Prostate gland (tissue), 2 donors: ENCODE measurements around the gene GGPS1. TPM values are rescaled to one million over a fixed set of nuclear protein-coding genes. Genes with fewer than 3 reads are reported as not detected.
"Not testable (repeated sequence)": the region's sequence is repeated elsewhere in the genome, so short reads cannot be mapped to it uniquely, and the experiment has no call there.

ENCODE experiments used
- DNase-seq: peaks from one replicate; pipeline ENCODE4 v3.0.0-alpha.2; 2019; ENCODE audit warnings: low spot score
- H3K27ac ChIP-seq, 2 donors: fragments of 200-600 bp; sonication (generic); 2 replicates each; pipeline ENCODE4 v1.5.1; 2017 to 2019
- H3K27me3 ChIP-seq: fragments of 200-600 bp; sonication (generic); replicated peaks from 2 replicates; pipeline ENCODE4 v1.5.1; 2019; ENCODE audit not compliant: insufficient read depth
- H3K36me3 ChIP-seq, 2 donors: fragments of 200-600 bp; sonication (generic); 1 replicate in 1 of 2; 2 replicates in 1 of 2; pipeline versions ENCODE4 v1.5.1 to v1.8.1; 2017 to 2019
- H3K4me1 ChIP-seq: fragments of 200-600 bp; sonication (generic); replicated peaks from 2 replicates; pipeline ENCODE4 v1.5.1; 2019
- H3K4me3 ChIP-seq, 2 donors: fragments of 200-600 bp; sonication (generic); 2 replicates each; pipeline ENCODE4 v1.5.1; 2017 to 2019
- H3K9me3 ChIP-seq: fragments of 200-600 bp; sonication (generic); 2 replicates; pipeline ENCODE4 v1.5.1; 2017
- CTCF ChIP-seq, 4 experiments: fragments of 200-600 bp in 2 of 4; fragments of 450-650 bp in 2 of 4; sonication (generic) in 2 of 4; IDR thresholded peaks; 1 replicate in 3 of 4; 2 replicates in 1 of 4; pipeline ENCODE4 v1.5.1; 2016 to 2019; ENCODE audit warnings: antibody characterized with exemption in 4 of 4, mild to moderate bottlenecking in 2 of 4, moderate library complexity in 2 of 4
- POLR2A ChIP-seq: fragments of 450-650 bp; IDR thresholded peaks from one replicate; pipeline ENCODE4 v1.6.1; 2016; ENCODE audit warnings: antibody characterized with exemption, mild to moderate bottlenecking
- POLR2AphosphoS5 ChIP-seq: sonication (generic); formaldehyde crosslinking; IDR thresholded peaks from one replicate; pipeline ENCODE4 v1.6.1; 2017; ENCODE audit warnings: antibody characterized with exemption
- WGBS: methylation state at CpG from one replicate; pipeline ENCODE4 v1.1.5; 2018; 5-methylcytosine and 5-hydroxymethylcytosine counted together
- intact Hi-C: fragments of 100-400 bp; cut with DNase I; formaldehyde crosslinking; loops from one replicate; pipeline ENCODE4 v1.14.2; 2022
- total RNA-seq, 2 donors: library from RNA; depleted of rRNA; stranded (reverse); fragments of >200 nt; gene quantifications; one replicate each; pipeline ENCODE4 v1.1.0, GENCODE V29; 2016

GGPS1 gene
- total RNA-seq, 2 donors from 2014 or later: 42.1 to 42.9 TPM

GRCh38 chr1:235358899-235359298 is 30.5 kb downstream of the GGPS1 start:
- no peak for TF ChIP-seq CTCF (IDR thresholded peaks at IDR 0.05)
- no peak for TF ChIP-seq POLR2AphosphoS5
- no peaks in the 10 kb centered on the region for H3K4me1 ChIP-seq
- DNase-seq: no peak
- no peaks in the 10 kb centered on the region for H3K27me3 ChIP-seq
- H3K27ac ChIP-seq: no peak overlapping the region
- no peaks in the 10 kb centered on the region for H3K9me3 ChIP-seq
- intact Hi-C loops: no loop called here
- H3K36me3 ChIP-seq: no peaks in the 10 kb centered on the region
- 91% methylated on average over 3 of the region's 3 CpGs for WGBS
- H3K4me3 ChIP-seq: no peak overlapping the region

- 97% methylated on average over 9 of the region's 9 CpGs for WGBS
These were observed 35.8 kb downstream of the GGPS1 start for GRCh38 chr1:235364189-235364588.

GRCh38 chr1:235366286-235366685 is 37.9 kb downstream of the GGPS1 start:
- 84% methylated on average over 5 of the region's 5 CpGs for WGBS
- DNase-seq: no peak
- TF ChIP-seq POLR2AphosphoS5 (no peak), POLR2A (no peak), CTCF (IDR thresholded peaks at IDR 0.05) (no peak)
- Histone ChIP-seq H3K9me3 (no peaks in the 10 kb centered on the region), H3K4me1 (no peaks in the 10 kb centered on the region), H3K4me3 (no peak overlapping the region), H3K27me3 (no peaks in the 10 kb centered on the region), H3K27ac (no peak overlapping the region), H3K36me3 (no peaks in the 10 kb centered on the region)
- intact Hi-C loops: no loop called here

More at GRCh38 chr1:235364189-235364588, 35.8 kb downstream of the GGPS1 start:
- H3K4me1 ChIP-seq, DNase-seq, H3K9me3 ChIP-seq, H3K27ac ChIP-seq, H3K27me3 ChIP-seq, H3K4me3 ChIP-seq, H3K36me3 ChIP-seq, intact Hi-C loops: not testable (repeated sequence)

GRCh38 chr1:235367000-235367908 is 38.9 kb downstream of the GGPS1 start, which contains the start of gene TBCE:
TBCE (plus strand) TSS chr1:235367427; CDS start chr1:235380050, 12,623 bp downstream.
- Histone ChIP-seq H3K27me3 (no peaks in the 10 kb centered on the region), H3K4me1 (no peaks in the 10 kb centered on the region), H3K27ac (peak within 1 kb of the TSS; percentile 61 to 83), H3K9me3 (no peaks in the 10 kb centered on the region), H3K4me3 (peak within 1 kb of the TSS; percentile 40 to 60), H3K36me3 (no peaks in the 10 kb centered on the region)
- intact Hi-C loops: no loop called here
- DNase-seq: peak; percentile 98
- TF ChIP-seq CTCF (IDR thresholded peaks at IDR 0.05): peak in 1 of 4 experiments; percentile 30
- peak; percentile 83 for TF ChIP-seq POLR2A
- TF ChIP-seq POLR2AphosphoS5: peak; percentile 95
- under 1% methylated on average over 38 of the region's 38 CpGs for WGBS

- Histone ChIP-seq H3K27me3 (no peaks in the 10 kb centered on the region), H3K4me1 (no peaks in the 10 kb centered on the region), H3K27ac (no peak overlapping the region), H3K9me3 (no peaks in the 10 kb centered on the region), H3K4me3 (peak overlapping the region in 1 of 2 donors; percentile 40), H3K36me3 (no peaks in the 10 kb centered on the region)
- TF ChIP-seq POLR2A: no peak
- no peak for TF ChIP-seq CTCF (IDR thresholded peaks at IDR 0.05)
- no peak for TF ChIP-seq POLR2AphosphoS5
- DNase-seq: no peak
- intact Hi-C loops: no loop called here
- WGBS: 85% methylated on average over 5 of the region's 5 CpGs
These were observed 40.1 kb downstream of the GGPS1 start for GRCh38 chr1:235368428-235368827.
